ENCODE results near the gene GUCY2F.

Gene GUCY2F

GRCh38 chrX:109343671-109344070 is 138.2 kb downstream of the GUCY2F start:
- POLR2A ChIA-PET = no interaction called here
- CTCF ChIA-PET = no interaction called here
- DNase-seq (ENCODE audit: extremely low spot score) = no peak
- TF ChIP-seq HDGF (IDR thresholded peaks at IDR 0.05; ENCODE audit: borderline replicate concordance) = no peak
- no peak for TF ChIP-seq ARNT (IDR thresholded peaks at IDR 0.05)
- TF ChIP-seq BHLHE40 (IDR thresholded peaks at IDR 0.05; ENCODE audit: borderline replicate concordance) = no peak
- TF ChIP-seq TARDBP (IDR thresholded peaks at IDR 0.05) = no peak
- no peak for TF ChIP-seq ZNF384 (IDR thresholded peaks at IDR 0.05)

- no peak for DNase-seq (ENCODE audit: extremely low spot score)
- no peak for TF ChIP-seq ELF4 (IDR thresholded peaks at IDR 0.05)
- TF ChIP-seq TARDBP (IDR thresholded peaks at IDR 0.05) = no peak
- ChIA-PET POLR2A (no interaction called here), CTCF (no interaction called here)
These were observed 145.7 kb downstream of the GUCY2F start for GRCh38 chrX:109336141-109336540.

- ChIA-PET POLR2A (no interaction called here), CTCF (no interaction called here)
- no peak for TF ChIP-seq FOXA1 (IDR thresholded peaks at IDR 0.05)
- TF ChIP-seq LEF1 (IDR thresholded peaks at IDR 0.05; ENCODE audit: borderline replicate concordance) = no peak
- DNase-seq (ENCODE audit: extremely low spot score) = no peak
These were observed 154.6 kb downstream of the GUCY2F start for GRCh38 chrX:109327251-109327650.

Data from HEK293T (cell line).